HepG2 (cell line): ENCODE data around the gene MTHFD2. TPM values are rescaled to one million over a fixed set of nuclear protein-coding genes. Genes with fewer than 3 reads are reported as not detected.
"Not testable (repeated sequence)": the region's sequence is repeated elsewhere in the genome, so short reads cannot be mapped to it uniquely, and the experiment has no call there.

Experiments
- ATAC-seq: fragments of 200-7000 bp; cut with Tn5 transposase; 3 replicates; pipeline ENCODE4 v1.9.1; 2020; ENCODE audit warnings: mild to moderate bottlenecking, moderate library complexity
- BruUV-seq: library from RNA; stranded (reverse); fragments of 400-500 nt; replicated peaks from 2 replicates; lab custom pipeline; 2021; lab: Mats Ljungman, UMichigan
- CTCF ChIA-PET: fragments of 300-600 bp; formaldehyde crosslinking; extraction: SDS; loops from one replicate; lab custom pipeline; 2021; ENCODE audit warnings: low total read pairs, inconsistent platforms, low intra/inter-chr PET ratio; lab: Yijun Ruan, JAX
- POLR2A ChIA-PET: fragments of 350-600 bp; sonication (Branson Sonifier 250); formaldehyde crosslinking; loops from one replicate; lab custom pipeline; 2020; ENCODE audit warnings: antibody characterized with exemption, inconsistent platforms; lab: Yijun Ruan, JAX
- DNase-seq: peaks from one replicate; pipeline ENCODE4 v3.0.0-alpha.2; 2015; ENCODE audit warnings: low spot score
- FAIRE-seq: peaks from 3 replicates; lab custom pipeline; 2011; peaks lifted over from hg19 to GRCh38; lab: Jason Lieb, UNC
- H2AFZ ChIP-seq: one replicate; pipeline ENCODE4 v1.6.1; 2011; ENCODE audit warnings: low read length, inconsistent platforms
- H3K27ac ChIP-seq: fragments of 300-600 bp; 3 replicates; pipeline ENCODE4 v1.8.0; 2011; ENCODE audit warnings: mixed run types, mild to moderate bottlenecking, mixed read lengths, low read length, inconsistent platforms; ENCODE audit not compliant: insufficient read depth; ENCODE audit errors: extremely low read length
- H3K27me3 ChIP-seq, 2 experiments: fragments of 200-600 bp in 1 of 2; 2 replicates in 1 of 2; 3 replicates in 1 of 2; pipeline versions ENCODE4 v1.6.0 to v1.8.0; 2011; ENCODE audit warnings: low read length in 2 of 2, mild to moderate bottlenecking in 2 of 2, moderate library complexity in 2 of 2, inconsistent platforms in 1 of 2; ENCODE audit not compliant: insufficient read depth in 2 of 2, control insufficient read depth in 1 of 2
- H3K36me3 ChIP-seq, 2 experiments: fragments of 200-600 bp in 1 of 2; replicated peaks in 1 of 2; 2 replicates in 1 of 2; 3 replicates in 1 of 2; pipeline versions ENCODE4 v1.5.1 to v1.8.0; 2011; ENCODE audit warnings: low read length in 2 of 2, inconsistent platforms in 1 of 2; ENCODE audit not compliant: insufficient read depth in 2 of 2, control insufficient read depth in 1 of 2
- H3K4me1 ChIP-seq: 2 replicates; pipeline ENCODE4 v1.5.1; 2012; ENCODE audit warnings: low read length, inconsistent platforms; ENCODE audit not compliant: insufficient read depth
- H3K4me2 ChIP-seq: 2 replicates; pipeline ENCODE4 v1.6.0; 2011; ENCODE audit warnings: low read depth, low read length, inconsistent platforms
- H3K4me3 ChIP-seq, 3 experiments: fragments of 200-600 bp in 1 of 3; sonication (generic), shearing (Covaris generic) in 1 of 3; replicated peaks in 1 of 3; 2 replicates each; pipeline ENCODE4 v1.5.1; 2011 to 2016; ENCODE audit warnings: low read length in 3 of 3, inconsistent platforms in 2 of 3, low read depth in 2 of 3, mild to moderate bottlenecking in 2 of 3, control low read depth in 1 of 3, mixed read lengths in 1 of 3; ENCODE audit not compliant: insufficient read depth in 1 of 3
- H3K79me2 ChIP-seq: one replicate; pipeline ENCODE4 v1.6.1; 2011; ENCODE audit warnings: low read length, inconsistent platforms; ENCODE audit not compliant: insufficient read depth
- H3K9ac ChIP-seq: 2 replicates; pipeline ENCODE4 v1.6.0; 2011; ENCODE audit warnings: mild to moderate bottlenecking, low read depth, low read length, inconsistent platforms; ENCODE audit not compliant: insufficient read depth
- H3K9me3 ChIP-seq: 2 replicates; pipeline ENCODE4 v1.5.1; 2012; ENCODE audit warnings: mild to moderate bottlenecking, low read length
- H4K20me1 ChIP-seq: 2 replicates; pipeline ENCODE4 v1.6.0; 2011; ENCODE audit warnings: inconsistent platforms, mild to moderate bottlenecking, low read length, moderate library complexity; ENCODE audit not compliant: insufficient read depth
- CTCF ChIP-seq: sonication (generic); formaldehyde crosslinking; IDR thresholded peaks from 2 replicates; pipeline ENCODE4 v1.5.0; 2020; ENCODE audit warnings: mild to moderate bottlenecking, missing genetic modification reagents, moderate library complexity
- GATAD2A ChIP-seq: IDR thresholded peaks from 2 replicates; pipeline ENCODE4 v1.6.1; 2016
- ZNF121 ChIP-seq: sonication (generic); formaldehyde crosslinking; IDR thresholded peaks from 2 replicates; pipeline ENCODE4 v1.5.0; 2020; ENCODE audit warnings: mild to moderate bottlenecking, missing genetic modification reagents
- ZNF770 ChIP-seq: sonication (generic); formaldehyde crosslinking; IDR thresholded peaks from 2 replicates; pipeline ENCODE4 v1.5.0; 2020; ENCODE audit warnings: mild to moderate bottlenecking, missing genetic modification reagents
- WGBS: methylation state at CpG from one replicate; pipeline ENCODE4 v1.1.6; 2017; ENCODE audit warnings: low lambda C conversion rate; 5-methylcytosine and 5-hydroxymethylcytosine counted together
- in situ Hi-C: cut with HindIII; loops from 2 replicates; pipeline ENCODE4 v1.10.0; 2017; ENCODE audit warnings: low pct_unique_long_range_greater_than_20kb; ENCODE audit not compliant: extremely low pct_ligation_motif_present
- intact Hi-C: fragments of 100-400 bp; cut with micrococcal nuclease; formaldehyde crosslinking; loops from one replicate; pipeline ENCODE4 v1.10.0; 2022; ENCODE audit not compliant: unreplicated experiment
- polyA plus RNA-seq, 8 experiments: library from polyadenylated mRNA; depleted of rRNA in 3 of 8; stranded (reverse) in 7 of 8; unstranded in 1 of 8; fragments of >200 nt; fragmentation: Illumina TruSeq in 4 of 8; extraction: Trizol in 4 of 8; gene quantifications; 2 replicates each; pipeline versions ENCODE4 v1.2.1 to v1.2.3, GENCODE V29; 2011 to 2016; ENCODE audit warnings: low read depth in 4 of 8, missing spikeins in 1 of 8, mixed read lengths in 1 of 8; ENCODE audit not compliant: insufficient read depth in 1 of 8
- total RNA-seq, 5 experiments: library from RNA; depleted of rRNA; stranded (reverse); fragments of >200 nt; fragmentation: Illumina TruSeq; extraction: Trizol; gene quantifications; 2 replicates each; pipeline ENCODE4 v1.2.3, GENCODE V29; 2016; ENCODE audit warnings: low read depth in 1 of 5

MTHFD2 gene
- total and polyA plus RNA-seq, 2 of the 13 experiments (the other 11 are each of a cell fraction or from before 2014, with no cell fraction given), result 188 to 269 TPM

GRCh38 chr2:74229865-74230264 lies 31.4 kb downstream of the MTHFD2 start:
- in situ Hi-C loops, H3K36me3 ChIP-seq, H3K79me2 ChIP-seq, ATAC-seq, H3K9ac ChIP-seq, FAIRE-seq, DNase-seq, H3K9me3 ChIP-seq, intact Hi-C loops, CTCF ChIA-PET, POLR2A ChIA-PET, H2AFZ ChIP-seq, H3K4me1 ChIP-seq, H3K4me3 ChIP-seq, H3K4me2 ChIP-seq, BruUV-seq, H3K27ac ChIP-seq: not testable (repeated sequence)
- peaks cover 2 to 25% of the 10 kb centered on the region in 2 experiments; a peak in 4 of 5 replicates for H3K27me3 ChIP-seq
- WGBS, result 33% methylated on average over 5 of the region's 5 CpGs
- TF ChIP-seq ZNF770 (0 out of 2 replicates have a peak, but pooled peaks have one; percentile 24), ZNF121 (CRISPR knock-in tag) (peak; percentile 70)
- TF ChIP-seq, all 625 proteins: peak for 2; not testable (repeated sequence) for 623
- H4K20me1 ChIP-seq, result not testable (repeated sequence)

DNA sequence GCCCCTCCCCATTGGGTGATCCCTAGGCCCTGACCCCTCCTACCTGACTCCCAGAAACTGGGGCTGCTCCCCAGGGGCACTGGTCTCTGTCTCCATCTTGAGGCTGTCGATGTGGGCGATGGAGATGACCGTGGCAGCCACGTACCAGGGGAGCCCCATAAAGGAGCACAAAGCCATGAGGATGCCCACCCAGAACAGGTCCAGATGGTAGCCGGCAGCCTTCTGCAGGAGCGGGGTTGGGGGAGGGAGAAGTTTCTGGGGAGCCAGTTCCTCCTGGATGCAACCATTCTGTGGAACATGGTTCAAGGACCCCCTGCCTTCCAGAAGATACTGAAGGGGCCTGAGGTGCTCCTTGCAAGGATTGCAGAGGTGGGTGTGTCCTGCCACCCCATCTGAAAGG lies 34.0 kb downstream of the MTHFD2 start:
- no peaks in the 10 kb centered on the region for H4K20me1 ChIP-seq
- BruUV-seq, result no TSS peak
- ChIA-PET CTCF (no interaction called here), POLR2A (no interaction called here)
- no peak overlapping the region for H3K9ac ChIP-seq
- ATAC-seq (no peak), FAIRE-seq (no peak), DNase-seq (no peak)
- intact Hi-C loops, result no loop called here
- peaks cover 20% of the 10 kb centered on the region for H3K4me1 ChIP-seq
- peaks cover 2 to 27% of the 10 kb centered on the region in 2 experiments for H3K27me3 ChIP-seq
- H3K27ac ChIP-seq, result no peak overlapping the region
- no peak overlapping the region for H2AFZ ChIP-seq
- TF ChIP-seq CTCF (CRISPR knock-in tag), result peak; percentile 46
- TF ChIP-seq GATAD2A (CRISPR knock-in tag), result no peak
- no peak overlapping the region for H3K4me2 ChIP-seq
- no peaks in the 10 kb centered on the region for H3K79me2 ChIP-seq
- WGBS, result 58% methylated on average over 6 of the region's 6 CpGs
- H3K36me3 ChIP-seq, result no peaks in the 10 kb centered on the region
- H3K4me3 ChIP-seq, result no peak overlapping the region
- H3K9me3 ChIP-seq, result no peaks in the 10 kb centered on the region
- in situ Hi-C loops, result no loop called here
